Measurements from ENCODE around the gene GASK1A.

The GASK1A gene

DNA sequence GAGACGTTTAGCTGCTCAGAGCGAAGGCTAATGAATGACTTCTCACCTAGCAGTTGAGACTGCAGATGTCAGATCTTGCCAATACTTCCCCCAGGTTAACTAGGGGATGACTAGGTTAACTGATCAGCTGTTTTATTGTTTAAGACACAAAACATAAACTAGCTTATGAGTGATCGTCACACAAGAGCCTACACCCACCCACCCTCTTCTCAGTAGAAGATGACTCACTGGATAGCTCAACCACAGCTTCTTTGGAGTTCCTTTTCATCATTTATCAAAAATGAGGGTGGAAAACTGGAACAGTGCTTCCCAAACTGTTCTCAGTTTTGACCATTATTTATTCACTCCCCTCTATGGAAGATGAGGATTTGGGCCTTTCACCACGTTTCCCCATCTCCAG is 25.2 kb downstream of the GASK1A start:
- H4K20me1 ChIP-seq = no peaks in the 10 kb centered on the region
- no peak for TF ChIP-seq Cebpa-rat (IDR thresholded peaks at IDR 0.05)
- H3K9me3 ChIP-seq (replicated peaks in 1 of 11) = no peaks in the 10 kb centered on the region
- H3K4me1 ChIP-seq = peaks cover 0 to 7% (median 0%) of the 10 kb centered on the region in 10 experiments; a peak in 3 of 20 replicates
- H3K4me2 ChIP-seq = peak overlapping the region in 2 of 11 experiments; percentile 3 to 37; a peak in 2 of 22 replicates
- no peak overlapping the region for H3K9ac ChIP-seq
- H3K27ac ChIP-seq = no peak overlapping the region
- H3K4me3 ChIP-seq = no peak overlapping the region
- H3K36me3 ChIP-seq = no peaks in the 10 kb centered on the region
- H3K27me3 ChIP-seq = no peaks in the 10 kb centered on the region

DNA sequence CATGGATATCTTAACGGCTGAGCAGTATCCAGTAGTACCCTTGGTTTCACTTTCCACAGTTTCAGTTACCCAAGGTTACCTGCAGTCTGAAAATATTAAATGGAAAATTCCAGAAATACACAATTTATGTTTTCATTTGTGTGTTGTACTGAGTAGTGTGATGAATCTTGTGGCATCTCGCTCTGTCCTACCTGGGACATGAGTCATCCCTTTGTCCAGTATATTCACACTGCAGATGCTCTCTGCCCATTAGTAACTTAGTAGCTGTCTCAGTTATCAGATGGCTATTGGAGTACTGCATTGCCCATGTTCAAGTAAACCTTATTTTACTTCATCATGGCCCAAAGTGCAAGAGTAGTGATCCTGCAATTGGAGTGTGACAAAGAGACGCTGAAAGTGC is 26.1 kb downstream of the GASK1A start:
- Histone ChIP-seq H3K9me3 (replicated peaks in 1 of 11) (no peaks in the 10 kb centered on the region), H3K27ac (no peak overlapping the region), H4K20me1 (no peaks in the 10 kb centered on the region), H3K36me3 (no peaks in the 10 kb centered on the region), H3K4me2 (no peak overlapping the region), H3K4me3 (no peak overlapping the region), H3K9ac (no peak overlapping the region), H3K27me3 (no peaks in the 10 kb centered on the region), H3K4me1 (peaks cover 0 to 7% (median 0%) of the 10 kb centered on the region in 10 experiments; a peak in 3 of 20 replicates)
- TF ChIP-seq Cebpa-rat (IDR thresholded peaks at IDR 0.05) = no peak

DNA sequence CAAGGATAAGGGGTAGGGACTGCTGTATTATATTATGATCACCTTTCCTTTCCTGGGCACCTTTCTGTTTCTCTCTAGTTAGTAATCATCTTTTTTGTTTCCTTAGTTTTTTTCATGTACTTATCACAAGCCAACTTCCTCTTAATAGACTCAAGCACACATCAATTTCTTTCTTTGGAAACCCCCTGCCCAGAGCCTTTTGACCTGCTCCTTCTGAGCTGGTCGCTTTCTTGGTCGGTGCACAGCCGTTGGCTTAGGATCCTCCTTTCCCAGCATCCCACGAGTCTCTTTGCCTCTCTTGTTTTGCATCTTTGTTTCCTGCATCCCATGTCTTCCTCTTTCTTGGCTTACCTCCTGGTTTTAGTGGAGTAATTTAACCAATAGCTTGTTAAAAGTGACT is 26.9 kb downstream of the GASK1A start:
- peaks cover 0 to 6% (median 0%) of the 10 kb centered on the region in 11 experiments; a peak in 3 of 22 replicates for H3K9me3 ChIP-seq (replicated peaks in 1 of 11)
- no peak overlapping the region for H3K4me3 ChIP-seq
- no peak overlapping the region for H3K27ac ChIP-seq
- no peaks in the 10 kb centered on the region for H3K36me3 ChIP-seq
- no peaks in the 10 kb centered on the region for H4K20me1 ChIP-seq
- no peak overlapping the region for H3K9ac ChIP-seq
- H3K4me1 ChIP-seq = peaks cover 0 to 7% (median 0%) of the 10 kb centered on the region in 10 experiments; a peak in 3 of 20 replicates
- no peaks in the 10 kb centered on the region for H3K27me3 ChIP-seq
- H3K4me2 ChIP-seq = no peak overlapping the region
- no peak for TF ChIP-seq Cebpa-rat (IDR thresholded peaks at IDR 0.05)

DNA sequence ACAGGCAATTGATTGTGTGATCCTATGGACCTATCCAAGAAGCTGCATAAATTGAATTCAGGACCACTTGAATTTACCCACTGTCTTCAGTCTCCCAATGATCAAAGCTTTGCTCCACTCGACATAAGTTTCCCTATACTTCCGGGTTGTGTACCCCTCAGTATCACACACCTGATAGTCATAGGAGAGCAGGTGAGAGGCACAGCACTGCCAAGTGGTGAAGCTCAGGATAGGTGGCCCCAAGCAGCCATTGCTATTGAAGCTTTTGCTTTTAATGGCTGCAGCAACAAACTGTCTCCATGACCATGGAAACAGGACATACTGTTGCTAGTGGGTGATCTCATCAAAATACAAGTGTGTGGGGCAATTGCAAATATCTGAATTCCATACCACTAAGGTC is 27.7 kb downstream of the GASK1A start:
- peaks cover 5 to 15% (median 6%) of the 10 kb centered on the region in 11 experiments for H3K9me3 ChIP-seq (replicated peaks in 1 of 11)
- H3K36me3 ChIP-seq = no peaks in the 10 kb centered on the region
- H4K20me1 ChIP-seq = no peaks in the 10 kb centered on the region
- H3K4me3 ChIP-seq = no peak overlapping the region
- TF ChIP-seq Cebpa-rat (IDR thresholded peaks at IDR 0.05) = no peak
- no peak overlapping the region for H3K9ac ChIP-seq
- H3K4me2 ChIP-seq = no peak overlapping the region
- H3K27me3 ChIP-seq = no peaks in the 10 kb centered on the region
- no peak overlapping the region for H3K27ac ChIP-seq
- peaks cover 0 to 7% (median 0%) of the 10 kb centered on the region in 10 experiments; a peak in 3 of 20 replicates for H3K4me1 ChIP-seq

DNA sequence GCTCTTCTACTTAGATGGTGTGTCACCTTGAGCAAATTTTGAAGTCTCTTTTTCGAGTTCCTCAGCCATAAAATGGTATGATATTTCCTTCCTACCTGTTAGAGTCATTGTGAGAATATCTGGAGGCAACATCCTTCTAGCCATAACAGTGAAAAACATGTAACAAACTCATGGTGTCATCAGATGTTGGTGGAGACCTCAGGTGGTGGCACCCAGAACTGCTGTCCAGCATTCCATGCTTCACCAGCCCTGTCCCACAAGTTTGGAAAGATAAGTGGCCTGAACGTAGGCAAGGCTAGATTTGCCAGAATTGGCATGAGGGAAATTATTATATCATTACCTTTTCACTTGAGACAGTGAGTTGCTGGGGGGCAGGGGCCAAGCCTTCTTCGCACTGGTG is 30.4 kb downstream of the GASK1A start:
- peaks cover 0 to 17% (median 9%) of the 10 kb centered on the region in 10 experiments; a peak in 7 of 20 replicates for H3K4me1 ChIP-seq
- H3K36me3 ChIP-seq = no peaks in the 10 kb centered on the region
- H4K20me1 ChIP-seq = no peaks in the 10 kb centered on the region
- H3K4me3 ChIP-seq = no peak overlapping the region
- no peak overlapping the region for H3K9ac ChIP-seq
- no peak for TF ChIP-seq Cebpa-rat (IDR thresholded peaks at IDR 0.05)
- no peaks in the 10 kb centered on the region for H3K27me3 ChIP-seq
- no peak overlapping the region for H3K27ac ChIP-seq
- H3K4me2 ChIP-seq = no peak overlapping the region
- peaks cover 33 to 42% (median 33%) of the 10 kb centered on the region in 11 experiments for H3K9me3 ChIP-seq (replicated peaks in 1 of 11)

DNA sequence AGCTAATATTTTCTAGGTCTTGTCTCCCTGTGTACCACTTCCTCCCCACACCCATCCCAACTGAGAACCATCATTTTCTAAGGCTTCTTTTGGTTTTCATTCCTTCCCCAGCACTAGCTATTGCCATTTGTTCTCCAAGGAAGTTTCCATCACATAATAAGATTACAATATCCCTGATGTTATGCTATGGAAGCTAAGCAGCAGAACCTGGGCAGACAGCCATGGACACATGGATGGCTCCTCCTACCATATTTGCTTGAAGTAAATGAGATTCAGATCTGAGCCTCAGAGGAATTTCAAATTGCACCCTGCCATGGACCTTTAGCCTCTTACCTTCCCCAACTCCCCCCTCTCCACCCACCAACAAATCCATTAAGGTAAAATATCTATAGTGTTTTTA is 31.5 kb downstream of the GASK1A start:
- H3K9ac ChIP-seq = no peak overlapping the region
- H3K4me1 ChIP-seq = peaks cover 0 to 24% (median 10%) of the 10 kb centered on the region in 10 experiments; a peak in 10 of 20 replicates
- no peak overlapping the region for H3K4me3 ChIP-seq
- H3K27ac ChIP-seq = no peak overlapping the region
- H3K36me3 ChIP-seq = no peaks in the 10 kb centered on the region
- H3K9me3 ChIP-seq (replicated peaks in 1 of 11) = peaks cover 43 to 53% (median 44%) of the 10 kb centered on the region in 11 experiments
- H3K27me3 ChIP-seq = no peaks in the 10 kb centered on the region
- H4K20me1 ChIP-seq = no peaks in the 10 kb centered on the region
- no peak overlapping the region for H3K4me2 ChIP-seq
- TF ChIP-seq Cebpa-rat (IDR thresholded peaks at IDR 0.05) = no peak

DNA sequence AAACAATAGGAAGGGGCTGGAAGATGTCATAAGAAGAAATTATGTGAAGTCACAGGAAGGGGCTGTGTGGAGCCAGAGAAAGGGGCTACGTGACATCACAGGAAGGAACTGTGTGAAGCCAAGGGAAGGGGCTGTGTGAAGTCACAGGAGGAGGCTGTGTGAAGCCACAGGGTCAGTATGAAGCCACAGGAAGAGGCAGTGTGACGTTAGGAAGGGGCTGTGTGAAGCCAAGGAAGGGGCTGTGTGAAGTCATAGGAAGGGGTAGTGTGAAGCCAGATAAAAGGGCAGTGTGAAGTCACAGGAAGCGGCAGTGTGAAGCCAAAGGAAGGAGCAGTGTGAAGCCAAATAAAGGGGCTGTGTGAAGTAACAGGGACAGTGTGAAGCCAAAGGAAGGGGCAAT is 32.5 kb downstream of the GASK1A start:
- Histone ChIP-seq H3K9ac (no peak overlapping the region), H3K4me3 (no peak overlapping the region), H3K27ac (peak overlapping the region in 5 of 11 experiments; percentile 3 to 87 (median 41); a peak in 5 of 22 replicates), H4K20me1 (no peaks in the 10 kb centered on the region), H3K27me3 (no peaks in the 10 kb centered on the region), H3K4me2 (no peak overlapping the region), H3K9me3 (replicated peaks in 1 of 11) (peaks cover 53 to 63% (median 54%) of the 10 kb centered on the region in 11 experiments), H3K4me1 (peaks cover 0 to 34% (median 19%) of the 10 kb centered on the region in 10 experiments; a peak in 14 of 20 replicates), H3K36me3 (no peaks in the 10 kb centered on the region)
- no peak for TF ChIP-seq Cebpa-rat (IDR thresholded peaks at IDR 0.05)

DNA sequence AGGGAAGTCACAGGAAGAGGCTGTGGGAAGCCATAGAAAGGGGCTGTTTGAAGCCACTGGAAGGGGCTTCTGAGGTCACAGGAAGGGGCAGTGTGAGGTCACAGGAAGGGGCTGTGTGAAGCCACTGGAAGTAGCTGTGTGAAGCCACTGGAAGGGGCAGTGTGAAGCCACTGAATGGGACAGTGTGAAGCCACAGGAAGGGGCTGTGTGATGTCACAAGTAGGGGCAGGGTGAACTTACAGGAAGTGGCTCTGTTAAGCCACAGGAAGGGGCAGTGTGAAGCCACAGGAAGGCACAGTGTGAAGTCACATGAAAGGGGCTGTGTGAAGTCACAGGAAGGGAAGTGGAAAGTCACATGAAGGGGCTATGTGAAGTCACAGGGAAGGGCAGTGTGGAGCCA is 33.1 kb downstream of the GASK1A start:
- peaks cover 59 to 68% (median 60%) of the 10 kb centered on the region in 11 experiments for H3K9me3 ChIP-seq (replicated peaks in 1 of 11)
- H3K27me3 ChIP-seq = no peaks in the 10 kb centered on the region
- H3K36me3 ChIP-seq = no peaks in the 10 kb centered on the region
- H3K4me1 ChIP-seq = peaks cover 0 to 39% (median 21%) of the 10 kb centered on the region in 10 experiments; a peak in 14 of 20 replicates
- H3K9ac ChIP-seq = no peak overlapping the region
- no peak overlapping the region for H3K4me2 ChIP-seq
- peak overlapping the region in 7 of 11 experiments; percentile 13 to 87 (median 41); a peak in 7 of 22 replicates for H3K27ac ChIP-seq
- H3K4me3 ChIP-seq = peak overlapping the region in 1 of 10 experiments; percentile 21; a peak in 1 of 20 replicates
- no peak for TF ChIP-seq Cebpa-rat (IDR thresholded peaks at IDR 0.05)
- no peaks in the 10 kb centered on the region for H4K20me1 ChIP-seq

DNA sequence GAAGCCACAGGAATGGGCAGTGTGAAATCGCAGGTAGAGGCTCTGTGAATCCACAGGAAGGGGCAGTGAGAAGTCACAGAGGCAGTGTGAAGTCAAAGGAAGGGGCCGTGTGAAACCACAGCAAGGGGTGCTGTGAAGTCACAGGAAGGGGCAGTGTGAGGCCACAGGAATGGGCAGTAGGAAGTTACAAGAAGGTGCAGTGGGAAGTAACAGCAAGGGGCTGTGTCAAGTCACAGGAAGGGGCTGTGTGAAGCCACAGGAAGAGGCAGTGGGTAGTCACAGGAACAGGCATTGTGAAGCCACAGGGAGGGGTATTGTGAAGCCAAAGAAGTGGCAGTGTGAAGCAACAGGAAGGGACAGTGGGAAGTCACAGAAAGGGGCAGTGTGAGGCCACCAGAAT is 34.1 kb downstream of the GASK1A start:
- H3K9ac ChIP-seq = peak overlapping the region in 3 of 11 experiments; percentile 2 to 27 (median 11); a peak in 3 of 22 replicates
- H3K36me3 ChIP-seq = no peaks in the 10 kb centered on the region
- peaks cover 62 to 79% (median 70%) of the 10 kb centered on the region in 11 experiments for H3K9me3 ChIP-seq (replicated peaks in 1 of 11)
- H3K4me3 ChIP-seq = peak overlapping the region in 8 of 10 experiments; percentile 5 to 54 (median 35); a peak in 10 of 20 replicates
- no peaks in the 10 kb centered on the region for H4K20me1 ChIP-seq
- H3K27me3 ChIP-seq = no peaks in the 10 kb centered on the region
- TF ChIP-seq Cebpa-rat (IDR thresholded peaks at IDR 0.05) = no peak
- H3K27ac ChIP-seq = peak overlapping the region in 10 of 11 experiments; percentile 45 to 87 (median 74); a peak in 21 of 22 replicates
- H3K4me2 ChIP-seq = peak overlapping the region in 4 of 11 experiments; percentile 0 to 16 (median 13); a peak in 2 of 22 replicates
- peaks cover 0 to 40% (median 21%) of the 10 kb centered on the region in 10 experiments; a peak in 14 of 20 replicates for H3K4me1 ChIP-seq

Measured in BLaER1 treated with 17β-estradiol and CSF1 and Interleukin-3, amounts not matched to agents 10 nM and 100 nM (cell line).